Body of pancreas (tissue), 4 donors: ENCODE data around the gene NANOS2. TPM values are rescaled to one million over a fixed set of nuclear protein-coding genes. Genes with fewer than 3 reads are reported as not detected.

Source experiments
- ATAC-seq: fragments of 150-250 bp; one replicate; pipeline ENCODE4 v1.9.1; 2016
- DNase-seq, 4 donors: peaks; one replicate each; pipeline ENCODE4 v3.0.0-alpha.2; 2019
- H3K27ac ChIP-seq, 4 donors: fragments of 200-600 bp; sonication (generic); 1 replicate in 3 of 4; 2 replicates in 1 of 4; pipeline versions ENCODE4 v1.5.1 to v1.6.1; 2016 to 2019; ENCODE audit warnings: mild to moderate bottlenecking in 1 of 4, mixed read lengths in 1 of 4, moderate library complexity in 1 of 4
- H3K27me3 ChIP-seq, 2 donors: fragments of 200-600 bp; sonication (generic); one replicate each; pipeline ENCODE4 v1.6.0; 2016; ENCODE audit warnings: mild to moderate bottlenecking in 1 of 2
- H3K36me3 ChIP-seq, 2 donors: fragments of 200-600 bp; sonication (generic); replicated peaks in 1 of 2; 2 replicates each; pipeline ENCODE4 v1.5.1; 2016; ENCODE audit warnings: low read depth in 2 of 2; ENCODE audit not compliant: insufficient read depth in 1 of 2
- H3K4me1 ChIP-seq: fragments of 200-600 bp; sonication (generic); one replicate; pipeline ENCODE4 v1.6.0; 2016
- H3K4me3 ChIP-seq, 2 donors: fragments of 200-600 bp; sonication (generic); 1 replicate in 1 of 2; 2 replicates in 1 of 2; pipeline ENCODE4 v1.5.1; 2016 to 2019
- H3K9me3 ChIP-seq, 3 donors: fragments of 200-600 bp; sonication (generic); 1 replicate in 2 of 3; 2 replicates in 1 of 3; pipeline ENCODE4 v1.5.1; 2016
- POLR2A ChIP-seq, 3 donors: fragments of 450-650 bp; IDR thresholded peaks; one replicate each; pipeline ENCODE4 v1.6.1; 2016; ENCODE audit warnings: antibody characterized with exemption in 3 of 3, mild to moderate bottlenecking in 2 of 3
- WGBS, 2 donors: methylation state at CpG; one replicate each; pipeline ENCODE4 v1.1.5; 2017; 5-methylcytosine and 5-hydroxymethylcytosine counted together
- intact Hi-C: fragments of 100-400 bp; cut with DNase I; formaldehyde crosslinking; loops from one replicate; pipeline ENCODE4 v1.15.1; 2023
- total RNA-seq, 2 donors: library from RNA; depleted of rRNA; stranded (reverse); fragments of >200 nt; gene quantifications; one replicate each; pipeline ENCODE4 v1.1.0, GENCODE V29; 2016
- TF ChIP-seq, protein P1 (sequence below), 7 experiments: fragments of 450-650 bp in 4 of 7; fragments of 200-600 bp in 3 of 7; sonication (generic) in 3 of 7; IDR thresholded peaks; one replicate each; pipeline ENCODE4 v1.5.1; 2016 to 2019; ENCODE audit warnings: antibody characterized with exemption in 7 of 7

NANOS2 gene
- total RNA-seq, 2 donors from 2014 or later, result not detected

DNA sequence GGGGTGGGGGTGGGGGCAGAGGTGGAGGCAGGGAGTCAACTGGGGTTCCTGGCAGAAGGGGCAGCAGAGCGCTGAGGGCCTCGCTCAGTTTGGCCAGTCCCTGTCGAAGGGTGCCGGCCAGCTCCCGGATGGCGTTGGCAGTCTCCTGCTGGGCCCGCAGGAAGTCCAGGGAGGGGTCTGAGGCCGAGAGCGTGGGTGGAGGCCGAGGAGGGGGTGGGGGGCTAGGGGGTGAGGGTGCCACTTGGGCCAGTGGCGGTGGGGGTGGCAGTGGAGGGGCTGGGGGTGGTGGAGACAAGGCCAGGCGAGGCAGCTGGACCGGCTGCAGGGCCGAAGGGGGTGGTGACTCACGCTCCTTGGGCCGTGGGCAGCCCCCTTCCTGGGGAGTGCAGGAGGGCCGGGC, 23.7 kb downstream of the NANOS2 start:
- intact Hi-C loops, result no loop called here
- DNase-seq, result no peak
- Histone ChIP-seq H3K27me3 (no peaks in the 10 kb centered on the region), H3K9me3 (no peaks in the 10 kb centered on the region), H3K4me3 (no peak overlapping the region), H3K36me3 (no peaks in the 10 kb centered on the region), H3K4me1 (peaks cover 7% of the 10 kb centered on the region), H3K27ac (no peak overlapping the region)
- no peak for ATAC-seq
- 90 to 94% methylated on average over 8 to 15 of the region's 17 CpGs for WGBS, 2 donors
- TF ChIP-seq, protein P1, sequence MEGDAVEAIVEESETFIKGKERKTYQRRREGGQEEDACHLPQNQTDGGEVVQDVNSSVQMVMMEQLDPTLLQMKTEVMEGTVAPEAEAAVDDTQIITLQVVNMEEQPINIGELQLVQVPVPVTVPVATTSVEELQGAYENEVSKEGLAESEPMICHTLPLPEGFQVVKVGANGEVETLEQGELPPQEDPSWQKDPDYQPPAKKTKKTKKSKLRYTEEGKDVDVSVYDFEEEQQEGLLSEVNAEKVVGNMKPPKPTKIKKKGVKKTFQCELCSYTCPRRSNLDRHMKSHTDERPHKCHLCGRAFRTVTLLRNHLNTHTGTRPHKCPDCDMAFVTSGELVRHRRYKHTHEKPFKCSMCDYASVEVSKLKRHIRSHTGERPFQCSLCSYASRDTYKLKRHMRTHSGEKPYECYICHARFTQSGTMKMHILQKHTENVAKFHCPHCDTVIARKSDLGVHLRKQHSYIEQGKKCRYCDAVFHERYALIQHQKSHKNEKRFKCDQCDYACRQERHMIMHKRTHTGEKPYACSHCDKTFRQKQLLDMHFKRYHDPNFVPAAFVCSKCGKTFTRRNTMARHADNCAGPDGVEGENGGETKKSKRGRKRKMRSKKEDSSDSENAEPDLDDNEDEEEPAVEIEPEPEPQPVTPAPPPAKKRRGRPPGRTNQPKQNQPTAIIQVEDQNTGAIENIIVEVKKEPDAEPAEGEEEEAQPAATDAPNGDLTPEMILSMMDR (IDR thresholded peaks at IDR 0.05), result no peak
- TF ChIP-seq POLR2A (IDR thresholded peaks at IDR 0.05), result no peak

DNA sequence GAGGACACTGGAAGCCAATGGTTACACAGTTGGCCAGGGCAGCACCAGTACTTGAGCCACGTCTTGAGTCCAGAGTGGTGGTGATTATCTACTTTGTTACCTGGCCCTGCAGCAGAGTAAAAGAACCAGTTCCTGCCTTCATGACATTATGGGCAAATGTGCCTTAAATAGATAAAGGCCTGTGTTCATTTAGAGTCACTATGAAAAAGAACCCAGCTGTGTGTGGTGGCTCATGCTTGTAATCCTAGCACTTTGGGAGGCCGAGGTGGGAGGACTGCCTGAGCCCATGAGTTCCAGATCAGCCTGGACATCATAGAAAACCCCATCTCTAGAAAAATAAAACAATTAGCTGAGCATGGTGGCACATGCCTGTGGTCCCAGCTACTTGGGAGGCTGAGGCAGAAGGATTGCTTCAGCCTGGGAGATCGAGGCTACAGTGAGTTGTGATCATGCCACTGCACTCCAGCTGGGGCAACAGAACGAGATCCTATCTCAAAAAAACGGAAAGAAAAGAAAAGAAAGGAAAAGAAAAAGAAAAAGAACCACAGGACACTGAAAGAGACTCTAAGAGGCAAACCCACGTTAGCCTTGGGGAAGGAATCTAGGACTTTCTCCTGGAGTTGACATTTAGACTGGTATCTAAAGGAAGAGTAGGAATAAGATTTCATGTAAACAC, 25.2 kb downstream of the NANOS2 start:
- no peak for TF ChIP-seq POLR2A (IDR thresholded peaks at IDR 0.05)
- TF ChIP-seq, protein P1 (IDR thresholded peaks at IDR 0.05), result no peak
- H3K27me3 ChIP-seq, result no peaks in the 10 kb centered on the region
- H3K27ac ChIP-seq, result no peak overlapping the region
- no peaks in the 10 kb centered on the region for H3K9me3 ChIP-seq
- H3K4me1 ChIP-seq, result peaks cover 19% of the 10 kb centered on the region
- intact Hi-C loops, result no loop called here
- 51 to 57% methylated on average over 6 of the region's 6 CpGs for WGBS, 2 donors
- H3K4me3 ChIP-seq, result no peak overlapping the region
- no peak for DNase-seq
- ATAC-seq, result no peak
- no peaks in the 10 kb centered on the region for H3K36me3 ChIP-seq

DNA sequence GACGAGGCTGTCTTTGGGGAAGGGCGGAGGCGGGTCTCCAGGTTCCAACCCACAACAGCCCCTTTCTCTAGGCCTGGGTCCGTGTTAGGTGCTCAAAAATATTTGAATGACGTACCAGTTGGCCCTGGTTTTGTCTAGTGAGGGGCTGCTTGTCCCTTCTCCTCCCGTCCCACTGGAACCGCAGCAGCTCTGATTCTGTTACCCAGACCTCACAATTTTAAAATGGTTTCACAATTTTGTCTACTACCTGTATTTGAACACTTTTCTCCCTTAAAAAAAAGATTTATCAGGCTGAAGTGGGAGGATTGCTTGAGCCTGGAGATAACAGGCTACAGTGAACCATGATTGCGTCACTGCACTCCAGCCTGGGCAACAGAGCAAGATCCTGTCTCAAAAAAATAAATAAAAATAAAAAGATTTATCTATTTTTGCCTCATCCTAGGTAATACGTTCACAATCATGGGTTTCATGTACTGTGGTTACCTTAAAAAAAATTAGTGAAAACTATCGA, 27.3 kb downstream of the NANOS2 start:
- H3K27me3 ChIP-seq, result no peaks in the 10 kb centered on the region
- H3K9me3 ChIP-seq, result no peaks in the 10 kb centered on the region
- H3K27ac ChIP-seq, result peak overlapping the region; percentile 83 to 96 (median 90)
- TF ChIP-seq, protein P1 (IDR thresholded peaks at IDR 0.05), result no peak
- no peak for TF ChIP-seq POLR2A (IDR thresholded peaks at IDR 0.05)
- intact Hi-C loops, result no loop called here
- H3K4me1 ChIP-seq, result peaks cover 36% of the 10 kb centered on the region
- no peak for ATAC-seq
- H3K4me3 ChIP-seq, result peak overlapping the region in 1 of 2 donors; percentile 49
- no peaks in the 10 kb centered on the region for H3K36me3 ChIP-seq
- WGBS, 2 donors, result 19 to 32% methylated on average over 6 to 10 of the region's 10 CpGs
- no peak for DNase-seq

DNA sequence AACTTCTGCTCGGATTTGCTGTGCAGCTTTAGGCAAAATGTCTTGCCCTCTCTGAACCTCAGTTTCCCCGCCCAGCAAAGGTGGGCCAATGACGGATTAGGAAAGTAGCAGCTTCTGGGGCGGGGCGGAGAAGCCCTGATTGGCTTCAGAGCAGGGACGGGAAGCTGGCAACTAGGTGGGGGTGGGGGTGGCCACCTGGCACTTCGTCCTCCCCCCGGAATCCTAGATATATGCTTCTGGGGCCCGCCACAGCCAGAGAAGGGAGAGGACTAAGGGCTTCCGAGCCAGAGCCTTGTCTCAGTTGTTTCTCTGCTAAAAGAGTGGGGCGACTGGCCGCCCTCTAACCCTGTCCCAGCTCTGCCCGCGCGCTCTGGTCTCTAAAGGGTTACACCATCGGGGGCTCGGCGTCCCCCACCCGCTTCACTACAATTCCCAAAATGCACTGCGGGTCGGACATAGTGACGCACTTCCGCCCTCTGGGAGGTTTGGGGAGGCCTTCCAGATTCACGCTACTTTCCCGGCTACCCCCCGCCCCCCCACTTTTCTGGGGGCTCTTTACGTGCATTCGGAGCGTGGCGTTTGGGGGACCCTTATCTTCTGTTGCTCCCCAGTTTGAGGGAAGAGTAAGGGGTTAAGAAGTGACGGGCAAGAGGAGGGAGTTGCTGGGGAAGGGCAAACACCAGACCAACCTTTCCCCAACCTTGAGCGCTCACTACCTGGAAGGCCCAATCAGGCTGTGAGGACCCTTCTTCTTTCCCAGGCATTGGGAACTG, 28.0 kb downstream of the NANOS2 start:
- DNase-seq, result peak; percentile 91 to 94 (median 92)
- peak overlapping the region; percentile 2 to 49 for H3K4me3 ChIP-seq
- H3K4me1 ChIP-seq, result peaks cover 42% of the 10 kb centered on the region
- H3K27me3 ChIP-seq, result no peaks in the 10 kb centered on the region
- H3K27ac ChIP-seq, result peak overlapping the region; percentile 83 to 96 (median 90)
- peak; percentile 57 for ATAC-seq
- peak; percentile 28 to 81 (median 58) for TF ChIP-seq POLR2A (IDR thresholded peaks at IDR 0.05)
- TF ChIP-seq, protein P1 (IDR thresholded peaks at IDR 0.05), result no peak
- no peaks in the 10 kb centered on the region for H3K36me3 ChIP-seq
- WGBS, 2 donors, result 1% methylated on average over 17 to 32 of the region's 32 CpGs
- intact Hi-C loops, result no loop called here
- H3K9me3 ChIP-seq, result no peaks in the 10 kb centered on the region
